ENCODE data around the gene C3orf49. TPM values are rescaled to one million over a fixed set of nuclear protein-coding genes. Genes with fewer than 3 reads are reported as not detected.

The C3orf49 gene
- polyA plus RNA-seq, 1 of the 3 experiments (the other 2 are of a cell fraction), result not detected

DNA sequence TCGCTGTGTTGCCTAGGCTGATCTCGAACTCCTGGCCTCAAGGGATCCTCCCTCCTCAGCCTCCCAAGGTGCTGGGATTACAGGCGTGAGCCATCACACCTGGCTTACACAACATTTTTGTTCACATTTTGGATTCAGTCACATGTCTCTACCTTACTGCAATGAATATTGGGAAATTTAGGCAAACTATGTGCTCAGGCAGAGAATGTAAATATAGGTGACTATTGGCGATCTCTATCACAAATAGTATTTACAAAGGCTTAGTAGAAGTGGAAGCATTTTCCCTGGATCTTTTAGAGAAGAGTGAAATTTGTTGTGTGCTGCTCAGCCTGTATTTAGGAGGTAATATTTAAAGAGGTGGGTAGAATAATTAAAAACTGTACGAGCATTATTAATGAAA, 72.4 kb downstream of the C3orf49 start:
- no peaks in the 10 kb centered on the region for H3K9me3 ChIP-seq
- DNase-seq, result no peak
- H3F3A ChIP-seq (replicated peaks; ENCODE audit: insufficient read depth), result no peaks in the 10 kb centered on the region
- no peak overlapping the region for H2AFZ ChIP-seq (ENCODE audit: low read depth)
- 97% methylated on average over 5 of the region's 5 CpGs for whole genome bisulfite sequencing (ENCODE audit: low lambda C conversion rate)
- no peak overlapping the region for H3K27ac ChIP-seq (ENCODE audit: low read depth in 2 of 2, low read length in 1 of 2)
- H4K20me1 ChIP-seq (ENCODE audit: insufficient read depth), result peaks cover 3% of the 10 kb centered on the region; the same call in 1 of the 2 replicates
- ChIA-PET POLR2A (no interaction called here), CTCF (no interaction called here)
- H3K4me1 ChIP-seq (ENCODE audit: control insufficient read depth in 1 of 2, insufficient read depth in 2 of 2, low read depth in 1 of 2, low read length in 1 of 2), result no peaks in the 10 kb centered on the region; a peak in 2 of 4 replicates
- H3K9ac ChIP-seq, result no peak overlapping the region
- no peaks in the 10 kb centered on the region for H3K9me2 ChIP-seq
- H3K4me3 ChIP-seq (ENCODE audit: low read depth in 2 of 2, low read length in 1 of 2), result no peak overlapping the region
- H3K27me3 ChIP-seq (ENCODE audit: insufficient read depth), result no peaks in the 10 kb centered on the region
- H3K79me2 ChIP-seq (ENCODE audit: insufficient read depth), result peaks cover 36% of the 10 kb centered on the region
- peaks cover 0 to 7% of the 10 kb centered on the region in 2 experiments for H3K36me3 ChIP-seq (replicated peaks in 1 of 2; ENCODE audit: control insufficient read depth in 1 of 2, insufficient read depth in 2 of 2, low read length in 1 of 2)
- TF ChIP-seq REST (IDR thresholded peaks at IDR 0.05; ENCODE audit: low read depth, low read length) (no peak), JUND (IDR thresholded peaks at IDR 0.05) (no peak), NRF1 (IDR thresholded peaks at IDR 0.05; ENCODE audit: low read depth, low read length) (no peak)
- H3K4me2 ChIP-seq, result no peak overlapping the region

- H3K9me2 ChIP-seq, result no peaks in the 10 kb centered on the region
- H3K4me2 ChIP-seq, result no peak overlapping the region
- ChIA-PET POLR2A (no interaction called here), CTCF (interaction anchor here (1.2 kb wide), 1 partner anchor 101 kb away, joined by 5 read pairs; no protein-coding TSS in a partner anchor)
- H3K79me2 ChIP-seq (ENCODE audit: insufficient read depth), result peaks cover 29% of the 10 kb centered on the region
- H3K27ac ChIP-seq (ENCODE audit: low read depth in 2 of 2, low read length in 1 of 2), result no peak overlapping the region
- H4K20me1 ChIP-seq (ENCODE audit: insufficient read depth), result peaks cover 8% of the 10 kb centered on the region
- H3K27me3 ChIP-seq (ENCODE audit: insufficient read depth), result no peaks in the 10 kb centered on the region
- H2AFZ ChIP-seq (ENCODE audit: low read depth), result no peak overlapping the region
- peaks cover 0 to 4% of the 10 kb centered on the region in 2 experiments for H3K36me3 ChIP-seq (replicated peaks in 1 of 2; ENCODE audit: control insufficient read depth in 1 of 2, insufficient read depth in 2 of 2, low read length in 1 of 2)
- TF ChIP-seq POLR2AphosphoS5 (IDR thresholded peaks at IDR 0.05; ENCODE audit: low read depth, low read length) (no peak), FOXM1 (IDR thresholded peaks at IDR 0.05; ENCODE audit: low read depth) (no peak), NRF1 (IDR thresholded peaks at IDR 0.05; ENCODE audit: low read depth, low read length) (no peak), USF2 (IDR thresholded peaks at IDR 0.05; ENCODE audit: borderline replicate concordance, low read depth, low read length) (no peak), JUND (IDR thresholded peaks at IDR 0.05) (no peak), SMC3 (IDR thresholded peaks at IDR 0.05; ENCODE audit: low read depth, low read length) (no peak), NFIC (IDR thresholded peaks at IDR 0.05; ENCODE audit: borderline replicate concordance) (no peak), YY1 (IDR thresholded peaks at IDR 0.05; ENCODE audit: low read depth) (no peak)
- TF ChIP-seq, protein P1, sequence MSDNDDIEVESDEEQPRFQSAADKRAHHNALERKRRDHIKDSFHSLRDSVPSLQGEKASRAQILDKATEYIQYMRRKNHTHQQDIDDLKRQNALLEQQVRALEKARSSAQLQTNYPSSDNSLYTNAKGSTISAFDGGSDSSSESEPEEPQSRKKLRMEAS (IDR thresholded peaks at IDR 0.05; ENCODE audit: low read depth), result no peak
- DNase-seq, result no peak
- no peak overlapping the region for H3K4me3 ChIP-seq (ENCODE audit: low read depth in 2 of 2, low read length in 1 of 2)
- H3K9me3 ChIP-seq, result no peaks in the 10 kb centered on the region
- H3F3A ChIP-seq (replicated peaks; ENCODE audit: insufficient read depth), result no peaks in the 10 kb centered on the region
- 96% methylated on average over 1 of the region's 1 CpG for WGBS (ENCODE audit: low lambda C conversion rate)
- H3K4me1 ChIP-seq (ENCODE audit: control insufficient read depth in 1 of 2, insufficient read depth in 2 of 2, low read depth in 1 of 2, low read length in 1 of 2), result no peaks in the 10 kb centered on the region; a peak in 1 of 4 replicates
- H3K9ac ChIP-seq, result no peak overlapping the region
These were observed 73.8 kb downstream of the C3orf49 start for GRCh38 chr3:63892773-63893352.

Data from SK-N-SH (cell line).